Breast epithelium (tissue), 4 donors: Measurements from ENCODE around the gene IFNA1. TPM values are rescaled to one million over a fixed set of nuclear protein-coding genes. Genes with fewer than 3 reads are reported as not detected.

Experiments
- DNase-seq, 2 donors: peaks; one replicate each; pipeline ENCODE4 v3.0.0-alpha.2; 2019; ENCODE audit warnings: low spot score in 2 of 2
- H3K27ac ChIP-seq, 2 donors: fragments of 200-600 bp; sonication (generic) in 1 of 2; one replicate each; pipeline ENCODE4 v1.5.1; 2016 to 2019; ENCODE audit warnings: mild to moderate bottlenecking in 1 of 2
- H3K27me3 ChIP-seq, 2 donors: fragments of 200-600 bp; sonication (generic) in 1 of 2; one replicate each; pipeline versions ENCODE4 v1.5.1 to v1.6.0; 2017 to 2019; ENCODE audit warnings: control low read depth in 1 of 2, mild to moderate bottlenecking in 1 of 2
- H3K36me3 ChIP-seq: fragments of 200-600 bp; one replicate; pipeline ENCODE4 v1.5.1; 2019
- H3K4me1 ChIP-seq, 2 donors: fragments of 200-600 bp; sonication (generic); one replicate each; pipeline ENCODE4 v1.5.1; 2016 to 2019; ENCODE audit warnings: control low read depth in 1 of 2
- H3K4me3 ChIP-seq, 3 donors: fragments of 200-600 bp; sonication (generic); 1 replicate in 2 of 3; 2 replicates in 1 of 3; pipeline ENCODE4 v1.5.1; 2016 to 2019; ENCODE audit warnings: mild to moderate bottlenecking in 3 of 3, moderate library complexity in 2 of 3
- H3K9me3 ChIP-seq, 2 donors: fragments of 200-600 bp; sonication (generic) in 1 of 2; one replicate each; pipeline ENCODE4 v1.5.1; 2016 to 2019; ENCODE audit warnings: control low read depth in 1 of 2
- POLR2A ChIP-seq: fragments of 450-650 bp; IDR thresholded peaks from one replicate; pipeline ENCODE4 v1.6.1; 2016; ENCODE audit warnings: antibody characterized with exemption, mild to moderate bottlenecking, moderate library complexity
- POLR2AphosphoS5 ChIP-seq, 3 donors: sonication (generic); formaldehyde crosslinking; IDR thresholded peaks; one replicate each; pipeline ENCODE4 v1.6.1; 2017; ENCODE audit warnings: antibody characterized with exemption in 3 of 3
- intact Hi-C: fragments of 100-400 bp; cut with DNase I; formaldehyde crosslinking; loops from one replicate; pipeline ENCODE4 v1.15.1; 2023; ENCODE audit warnings: low total_unique reads
- total RNA-seq, 3 donors: library from RNA; depleted of rRNA; stranded (reverse); fragments of >200 nt; gene quantifications; one replicate each; pipeline ENCODE4 v1.1.0, GENCODE V29; 2016
- TF ChIP-seq, protein P1 (sequence below), 3 donors: fragments of 450-650 bp; IDR thresholded peaks; one replicate each; pipeline ENCODE4 v1.5.1; 2016 to 2017; ENCODE audit warnings: antibody characterized with exemption in 3 of 3, mild to moderate bottlenecking in 3 of 3, moderate library complexity in 3 of 3

Gene IFNA1
- total RNA-seq, 3 donors from 2014 or later, result not detected

- Histone ChIP-seq H3K4me1 (no peaks in the 10 kb centered on the region), H3K27ac (no peak overlapping the region), H3K27me3 (no peaks in the 10 kb centered on the region), H3K4me3 (no peak overlapping the region), H3K9me3 (no peaks in the 10 kb centered on the region), H3K36me3 (no peaks in the 10 kb centered on the region)
- no peak for DNase-seq
- no peak for TF ChIP-seq POLR2AphosphoS5 (IDR thresholded peaks at IDR 0.05)
- no peak for TF ChIP-seq POLR2A
- TF ChIP-seq, protein P1, sequence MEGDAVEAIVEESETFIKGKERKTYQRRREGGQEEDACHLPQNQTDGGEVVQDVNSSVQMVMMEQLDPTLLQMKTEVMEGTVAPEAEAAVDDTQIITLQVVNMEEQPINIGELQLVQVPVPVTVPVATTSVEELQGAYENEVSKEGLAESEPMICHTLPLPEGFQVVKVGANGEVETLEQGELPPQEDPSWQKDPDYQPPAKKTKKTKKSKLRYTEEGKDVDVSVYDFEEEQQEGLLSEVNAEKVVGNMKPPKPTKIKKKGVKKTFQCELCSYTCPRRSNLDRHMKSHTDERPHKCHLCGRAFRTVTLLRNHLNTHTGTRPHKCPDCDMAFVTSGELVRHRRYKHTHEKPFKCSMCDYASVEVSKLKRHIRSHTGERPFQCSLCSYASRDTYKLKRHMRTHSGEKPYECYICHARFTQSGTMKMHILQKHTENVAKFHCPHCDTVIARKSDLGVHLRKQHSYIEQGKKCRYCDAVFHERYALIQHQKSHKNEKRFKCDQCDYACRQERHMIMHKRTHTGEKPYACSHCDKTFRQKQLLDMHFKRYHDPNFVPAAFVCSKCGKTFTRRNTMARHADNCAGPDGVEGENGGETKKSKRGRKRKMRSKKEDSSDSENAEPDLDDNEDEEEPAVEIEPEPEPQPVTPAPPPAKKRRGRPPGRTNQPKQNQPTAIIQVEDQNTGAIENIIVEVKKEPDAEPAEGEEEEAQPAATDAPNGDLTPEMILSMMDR (IDR thresholded peaks at IDR 0.05), result no peak
- intact Hi-C loops, result no loop called here
Measured at GRCh38 chr9:21450733-21451394, 10.6 kb downstream of the IFNA1 start.

- no peaks in the 10 kb centered on the region for H3K4me1 ChIP-seq
- H3K27me3 ChIP-seq, result no peaks in the 10 kb centered on the region
- DNase-seq, result no peak
- H3K27ac ChIP-seq, result no peak overlapping the region
- no peak overlapping the region for H3K4me3 ChIP-seq
- TF ChIP-seq POLR2AphosphoS5 (IDR thresholded peaks at IDR 0.05) (no peak), POLR2A (no peak)
- intact Hi-C loops, result no loop called here
- H3K9me3 ChIP-seq, result no peaks in the 10 kb centered on the region
- H3K36me3 ChIP-seq, result no peaks in the 10 kb centered on the region
Measured at GRCh38 chr9:21452681-21453080, 12.4 kb downstream of the IFNA1 start.

DNA sequence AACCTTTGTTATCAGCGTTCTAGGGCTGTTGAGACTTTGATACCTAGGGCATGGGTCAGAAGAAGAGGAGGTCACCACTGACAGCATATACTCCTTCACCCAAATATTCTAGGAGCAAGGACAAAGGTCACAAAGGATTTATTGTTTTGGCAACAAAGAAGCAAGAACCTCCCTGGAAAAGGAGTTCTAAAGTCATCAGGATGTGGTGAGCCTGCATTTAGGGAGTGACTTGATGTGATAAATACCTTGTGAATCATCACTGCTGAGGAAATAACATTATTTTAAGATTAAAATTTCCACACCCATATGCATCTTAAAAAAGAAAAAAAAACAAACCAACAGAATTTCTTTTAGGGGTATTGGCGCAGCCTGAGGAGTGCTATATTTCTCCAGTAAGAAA lies 13.9 kb downstream of the IFNA1 start:
- DNase-seq, result no peak
- intact Hi-C loops, result no loop called here

GRCh38 chr9:21455320-21455719 lies 15.1 kb downstream of the IFNA1 start:
- Histone ChIP-seq H3K4me1 (no peaks in the 10 kb centered on the region), H3K27me3 (no peaks in the 10 kb centered on the region), H3K9me3 (no peaks in the 10 kb centered on the region), H3K36me3 (no peaks in the 10 kb centered on the region), H3K4me3 (no peak overlapping the region), H3K27ac (no peak overlapping the region)
- no peak for TF ChIP-seq POLR2A
- TF ChIP-seq, protein P1 (IDR thresholded peaks at IDR 0.05), result peak in 2 of 3 donors; percentile 22 to 60
- no peak for DNase-seq
- intact Hi-C loops, result no loop called here

More for the DNA sequence above, 13.9 kb downstream of the IFNA1 start:
- Histone ChIP-seq H3K4me1 (no peaks in the 10 kb centered on the region), H3K4me3 (no peak overlapping the region), H3K9me3 (no peaks in the 10 kb centered on the region), H3K27me3 (no peaks in the 10 kb centered on the region), H3K36me3 (no peaks in the 10 kb centered on the region), H3K27ac (no peak overlapping the region)
- TF ChIP-seq, protein P1 (IDR thresholded peaks at IDR 0.05), result no peak
- TF ChIP-seq POLR2AphosphoS5 (IDR thresholded peaks at IDR 0.05) (no peak), POLR2A (no peak)

DNA sequence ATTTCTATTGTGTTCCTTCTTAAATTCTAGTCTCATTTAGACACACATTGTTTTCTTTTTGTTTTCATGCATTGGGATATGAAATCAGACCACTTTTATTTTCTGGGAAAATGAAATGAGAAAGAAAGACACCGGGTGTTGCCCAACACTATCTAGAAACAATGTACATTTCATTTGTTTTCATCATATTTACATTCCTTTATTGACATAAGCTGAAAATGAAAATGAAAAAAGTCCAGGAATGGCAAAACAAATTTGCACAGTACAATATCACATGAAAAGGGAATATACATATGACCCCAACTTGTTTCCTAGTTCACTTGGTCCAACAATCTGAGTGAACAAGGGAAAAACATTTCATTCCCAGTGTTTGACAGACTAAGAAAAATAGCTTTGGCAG lies 21.1 kb downstream of the IFNA1 start:
- DNase-seq, result no peak
- no peaks in the 10 kb centered on the region for H3K27me3 ChIP-seq
- H3K27ac ChIP-seq, result no peak overlapping the region
- H3K4me3 ChIP-seq, result no peak overlapping the region
- no peak for TF ChIP-seq POLR2AphosphoS5 (IDR thresholded peaks at IDR 0.05)
- TF ChIP-seq, protein P1 (IDR thresholded peaks at IDR 0.05), result no peak
- no peak for TF ChIP-seq POLR2A
- no peaks in the 10 kb centered on the region for H3K9me3 ChIP-seq
- no peaks in the 10 kb centered on the region for H3K4me1 ChIP-seq
- intact Hi-C loops, result no loop called here
- no peaks in the 10 kb centered on the region for H3K36me3 ChIP-seq
